Stimulated activated naive CD8-positive, alpha-beta T cell treated with anti-CD3 and anti-CD28 coated beads, Interleukin-15, Interleukin-2, amounts not matched to agents 100 U/mL and 50 U/mL, for 24 hours (primary cell): ENCODE data around the gene ACSM2A.
"Not testable (repeated sequence)": the region's sequence is repeated elsewhere in the genome, so short reads cannot be mapped to it uniquely, and the experiment has no call there.

Experiments
- ATAC-seq: fragments of 150-1000 bp; cut with Tn5 transposase; one replicate; pipeline ENCODE4 v1.10.0; 2021
- DNase-seq: peaks from one replicate; pipeline ENCODE4 v3.0.0; 2021

The ACSM2A gene

GRCh38 chr16:20453633-20454032, 2.3 kb downstream of the ACSM2A start:
- not testable (repeated sequence) for ATAC-seq, DNase-seq

GRCh38 chr16:20459227-20459626, 7.9 kb downstream of the ACSM2A start:
- DNase-seq, ATAC-seq: not testable (repeated sequence)

GRCh38 chr16:20460313-20460712, 9.0 kb downstream of the ACSM2A start:
- ATAC-seq = not testable (repeated sequence)

GRCh38 chr16:20468954-20469353, 17.6 kb downstream of the ACSM2A start:
- not testable (repeated sequence) for ATAC-seq, DNase-seq

More at GRCh38 chr16:20460313-20460712, 9.0 kb downstream of the ACSM2A start:
- DNase-seq = not testable (repeated sequence)

- not testable (repeated sequence) for DNase-seq
- ATAC-seq = peak; percentile 40
These were observed 18.6 kb downstream of the ACSM2A start for GRCh38 chr16:20469930-20470329.

GRCh38 chr16:20470732-20471131, 19.4 kb downstream of the ACSM2A start:
- not testable (repeated sequence) for DNase-seq
- peak; percentile 28 for ATAC-seq

GRCh38 chr16:20477188-20477744, 25.9 kb downstream of the ACSM2A start:
- not testable (repeated sequence) for ATAC-seq, DNase-seq

GRCh38 chr16:20483989-20484388, 32.7 kb downstream of the ACSM2A start:
- ATAC-seq = not testable (repeated sequence)

GRCh38 chr16:20484726-20485125, 33.4 kb downstream of the ACSM2A start:
- DNase-seq (no peak), ATAC-seq (no peak)

More at GRCh38 chr16:20483989-20484388, 32.7 kb downstream of the ACSM2A start:
- not testable (repeated sequence) for DNase-seq

GRCh38 chr16:20485408-20485807, 34.1 kb downstream of the ACSM2A start:
- DNase-seq (no peak), ATAC-seq (no peak)

GRCh38 chr16:20490994-20491393, 39.7 kb downstream of the ACSM2A start:
- not testable (repeated sequence) for DNase-seq, ATAC-seq

- ATAC-seq, DNase-seq: not testable (repeated sequence)
These were observed 40.1 kb downstream of the ACSM2A start for GRCh38 chr16:20491448-20491847.

- ATAC-seq (no peak), DNase-seq (no peak)
These were observed 53.1 kb downstream of the ACSM2A start for GRCh38 chr16:20504418-20504817.

GRCh38 chr16:20507280-20507679, 56.0 kb downstream of the ACSM2A start:
- no peak for ATAC-seq
- no peak for DNase-seq

- ATAC-seq = no peak
- no peak for DNase-seq
These were observed 59.0 kb downstream of the ACSM2A start for GRCh38 chr16:20510323-20510722.

- ATAC-seq = no peak
- no peak for DNase-seq
These were observed 64.4 kb downstream of the ACSM2A start for GRCh38 chr16:20515688-20516090.

GRCh38 chr16:20517149-20517548, 65.8 kb downstream of the ACSM2A start:
- no peak for ATAC-seq
- DNase-seq = no peak

GRCh38 chr16:20519231-20519630, 67.9 kb downstream of the ACSM2A start:
- ATAC-seq (no peak), DNase-seq (no peak)

GRCh38 chr16:20520103-20520502, 68.8 kb downstream of the ACSM2A start:
- DNase-seq (no peak), ATAC-seq (no peak)

GRCh38 chr16:20531795-20532194, 80.5 kb downstream of the ACSM2A start:
- not testable (repeated sequence) for DNase-seq, ATAC-seq

GRCh38 chr16:20532284-20532792, 81.0 kb downstream of the ACSM2A start:
- not testable (repeated sequence) for ATAC-seq, DNase-seq

- ATAC-seq, DNase-seq: not testable (repeated sequence)
These were observed 85.3 kb downstream of the ACSM2A start for GRCh38 chr16:20536669-20537068.
